Loucy (cell line): ENCODE measurements around the gene CDHR4.

Experiments used
- H2AFZ ChIP-seq: fragments of 200-600 bp; sonication (generic); 2 replicates; pipeline ENCODE4 v1.6.0; 2016; ENCODE audit warnings: antibody characterized with exemption, mild to moderate bottlenecking, low read length, moderate library complexity
- H3F3A ChIP-seq: fragments of 200-600 bp; 2 replicates; pipeline ENCODE4 v1.6.0; 2016; ENCODE audit warnings: antibody characterized with exemption, low read depth, mild to moderate bottlenecking
- H3K27me3 ChIP-seq: fragments of 200-600 bp; sonication (generic); 2 replicates; pipeline ENCODE4 v1.6.1; 2014; ENCODE audit warnings: low read length, mild to moderate bottlenecking; ENCODE audit not compliant: insufficient read depth, poor library complexity, severe bottlenecking
- H3K36me3 ChIP-seq: fragments of 200-600 bp; sonication (generic); 2 replicates; pipeline ENCODE4 v1.6.1; 2016; ENCODE audit warnings: low read length; ENCODE audit not compliant: insufficient read depth
- H3K4me1 ChIP-seq: fragments of 200-600 bp; sonication (generic); 2 replicates; pipeline ENCODE4 v1.5.1; 2014; ENCODE audit warnings: low read length, mild to moderate bottlenecking; ENCODE audit not compliant: insufficient read depth, poor library complexity, severe bottlenecking
- H3K4me2 ChIP-seq: fragments of 200-600 bp; sonication (generic); 2 replicates; pipeline ENCODE4 v1.6.0; 2014; ENCODE audit warnings: antibody characterized with exemption, low read length, low read depth, mild to moderate bottlenecking; ENCODE audit not compliant: poor library complexity, severe bottlenecking
- H3K4me3 ChIP-seq: fragments of 200-600 bp; sonication (generic); 2 replicates; pipeline ENCODE4 v1.5.1; 2014; ENCODE audit warnings: low read length, mild to moderate bottlenecking, mixed read lengths; ENCODE audit not compliant: poor library complexity, severe bottlenecking
- H3K79me2 ChIP-seq: fragments of 200-600 bp; sonication (generic); 2 replicates; pipeline ENCODE4 v1.6.1; 2014; ENCODE audit warnings: low read length; ENCODE audit not compliant: insufficient read depth
- H3K9ac ChIP-seq: fragments of 200-600 bp; sonication (generic); 2 replicates; pipeline ENCODE4 v1.6.0; 2014; ENCODE audit warnings: mild to moderate bottlenecking, low read depth, low read length, moderate library complexity; ENCODE audit not compliant: poor library complexity, severe bottlenecking
- H3K9me2 ChIP-seq: fragments of 200-600 bp; sonication (generic); replicated peaks from 2 replicates; pipeline ENCODE4 v1.6.1; 2016; ENCODE audit warnings: low read depth, low read length, mixed read lengths
- H3K9me3 ChIP-seq: fragments of 200-600 bp; sonication (generic); 2 replicates; pipeline ENCODE4 v1.6.1; 2014; ENCODE audit warnings: mild to moderate bottlenecking, antibody characterized with exemption, low read length, low read depth; ENCODE audit not compliant: insufficient read depth
- H4K20me1 ChIP-seq: fragments of 200-600 bp; sonication (generic); 2 replicates; pipeline ENCODE4 v1.6.0; 2014; ENCODE audit warnings: antibody characterized with exemption, low read length, mild to moderate bottlenecking; ENCODE audit not compliant: insufficient read depth, poor library complexity, severe bottlenecking
- CTCF ChIP-seq: fragments of 200-600 bp; sonication (generic); conservative IDR thresholded peaks from 2 replicates; pipeline ENCODE4 v1.5.1; 2014; ENCODE audit warnings: mild to moderate bottlenecking, antibody characterized with exemption, low read length
- EZH2phosphoT487 ChIP-seq: fragments of 200-600 bp; IDR thresholded peaks from 2 replicates; pipeline ENCODE4 v1.6.1; 2018; ENCODE audit warnings: antibody characterized with exemption, mild to moderate bottlenecking, moderate library complexity, borderline replicate concordance

Gene CDHR4

GRCh38 chr3:49799761-49800160, at the start of gene CDHR4:
Gene CDHR4 (minus strand): TSS chr3:49799873. CDS start chr3:49799812, 61 bp downstream.
- peaks cover 8% of the 10 kb centered on the region for H3K4me1 ChIP-seq
- TF ChIP-seq CTCF (no peak), EZH2phosphoT487 (no peak)
- H2AFZ ChIP-seq: no peak within 1 kb of the TSS
- H3K4me2 ChIP-seq: no peak within 1 kb of the TSS
- H3F3A ChIP-seq: peaks cover 2% of the 10 kb centered on the region; the same call in 1 of the 2 replicates
- H3K79me2 ChIP-seq: peaks cover 16% of the 10 kb centered on the region
- no peaks in the 10 kb centered on the region for H3K9me2 ChIP-seq
- H3K27me3 ChIP-seq: no peaks in the 10 kb centered on the region
- no peak within 1 kb of the TSS for H3K4me3 ChIP-seq
- no peaks in the 10 kb centered on the region for H3K36me3 ChIP-seq
- H3K9me3 ChIP-seq: no peaks in the 10 kb centered on the region
- H3K9ac ChIP-seq: no peak within 1 kb of the TSS
- H4K20me1 ChIP-seq: peaks cover 4% of the 10 kb centered on the region

GRCh38 chr3:49845694-49846093, 46.0 kb upstream of the CDHR4 start:
- no peak overlapping the region for H3K4me3 ChIP-seq
- no peaks in the 10 kb centered on the region for H4K20me1 ChIP-seq
- no peak overlapping the region for H2AFZ ChIP-seq
- H3K4me1 ChIP-seq: peaks cover 9% of the 10 kb centered on the region
- H3K27me3 ChIP-seq: no peaks in the 10 kb centered on the region
- no peak overlapping the region for H3K4me2 ChIP-seq
- no peak for TF ChIP-seq CTCF
- no peak for TF ChIP-seq EZH2phosphoT487
- no peak overlapping the region for H3K9ac ChIP-seq
- H3K9me3 ChIP-seq: no peaks in the 10 kb centered on the region
- H3K9me2 ChIP-seq: no peaks in the 10 kb centered on the region
- H3K36me3 ChIP-seq: peaks cover 17% of the 10 kb centered on the region; the same call in 1 of the 2 replicates
- no peaks in the 10 kb centered on the region for H3F3A ChIP-seq
- H3K79me2 ChIP-seq: no peaks in the 10 kb centered on the region

GRCh38 chr3:49844464-49845183, 45.0 kb upstream of the CDHR4 start:
- no peaks in the 10 kb centered on the region for H3K9me2 ChIP-seq
- H3K9ac ChIP-seq: no peak overlapping the region
- H3K9me3 ChIP-seq: no peaks in the 10 kb centered on the region
- no peak for TF ChIP-seq CTCF
- no peaks in the 10 kb centered on the region for H3F3A ChIP-seq
- H3K4me1 ChIP-seq: peaks cover 9% of the 10 kb centered on the region
- H3K4me2 ChIP-seq: no peak overlapping the region
- no peak overlapping the region for H2AFZ ChIP-seq
- H3K79me2 ChIP-seq: no peaks in the 10 kb centered on the region
- H3K36me3 ChIP-seq: peaks cover 17% of the 10 kb centered on the region; the same call in 1 of the 2 replicates
- H3K27me3 ChIP-seq: no peaks in the 10 kb centered on the region
- no peaks in the 10 kb centered on the region for H4K20me1 ChIP-seq
- H3K4me3 ChIP-seq: no peak overlapping the region
